Measurements from ENCODE around the gene ZNRF2. TPM values are rescaled to one million over a fixed set of nuclear protein-coding genes. Genes with fewer than 3 reads are reported as not detected.
A peak's percentile ranks its signal among the peaks of the same experiment; 100 is the strongest.

ZNRF2 gene
- total RNA-seq, 1 donor from 2014 or later = 39.4 TPM

GRCh38 chr7:30406664-30407425, 122.4 kb downstream of the ZNRF2 start:
- DNase-seq (ENCODE audit: low read depth) = peak; percentile 36

GRCh38 chr7:30411173-30411572, 126.8 kb downstream of the ZNRF2 start:
- DNase-seq (ENCODE audit: low read depth) = no peak

GRCh38 chr7:30411897-30412296, 127.5 kb downstream of the ZNRF2 start:
- no peak for DNase-seq (ENCODE audit: low read depth)

- peak; percentile 88 for DNase-seq (ENCODE audit: low read depth)
These were observed 128.5 kb downstream of the ZNRF2 start for GRCh38 chr7:30412782-30413504.

GRCh38 chr7:30413864-30414263, 129.5 kb downstream of the ZNRF2 start:
- DNase-seq (ENCODE audit: low read depth) = no peak

Other genes starting within 250 kb of the ZNRF2 start
- gene MTURN, start 149.6 kb upstream of the ZNRF2 start, total RNA-seq = 11.6 and 19.4 TPM in 2 replicates
- 3.1 and 5.6 TPM in 2 replicates for gene NOD1, start 194.2 kb downstream of the ZNRF2 start, total RNA-seq
- gene GGCT, start 220.2 kb downstream of the ZNRF2 start, total RNA-seq = 18.0 and 40.6 TPM in 2 replicates

All from renal cortical epithelial cell (primary cell).